Mesothelial cell of epicardium (in vitro differentiated cells): ENCODE results near the gene DNAAF1. TPM values are rescaled to one million over a fixed set of nuclear protein-coding genes. Genes with fewer than 3 reads are reported as not detected.
A peak's percentile ranks its signal among the peaks of the same experiment; 100 is the strongest.
"Not testable (repeated sequence)": the region's sequence is repeated elsewhere in the genome, so short reads cannot be mapped to it uniquely, and the experiment has no call there.

Experiments
- DNase-seq, 2 experiments: peaks; one replicate each; pipeline ENCODE4 v3.0.0; 2021; ENCODE audit warnings: low spot score in 2 of 2; ENCODE audit not compliant: unreplicated experiment in 2 of 2
- H3K27ac Mint-ChIP-seq: 2 replicates; pipeline ENCODE4 v1.8.0; 2021; ENCODE audit warnings: mixed read lengths
- H3K27me3 Mint-ChIP-seq: 2 replicates; pipeline ENCODE4 v1.8.0; 2021; ENCODE audit warnings: low read depth, mixed read lengths
- H3K36me3 Mint-ChIP-seq: 2 replicates; pipeline ENCODE4 v1.8.0; 2021; ENCODE audit warnings: mixed read lengths
- H3K4me1 Mint-ChIP-seq: 2 replicates; pipeline ENCODE4 v1.8.0; 2021; ENCODE audit warnings: mixed read lengths
- H3K4me3 Mint-ChIP-seq: 2 replicates; pipeline ENCODE4 v1.8.0; 2021; ENCODE audit warnings: mild to moderate bottlenecking, moderate library complexity, mixed read lengths
- H3K9me3 Mint-ChIP-seq: 2 replicates; pipeline ENCODE4 v1.8.0; 2021; ENCODE audit warnings: mixed read lengths
- CTCF ChIP-seq: fragments of 200-600 bp; sonication (generic); IDR thresholded peaks from one replicate; pipeline ENCODE4 v1.5.0; 2021; ENCODE audit warnings: antibody characterized with exemption; ENCODE audit not compliant: unreplicated experiment
- total RNA-seq: library from RNA; stranded (reverse); gene quantifications from 3 replicates; pipeline ENCODE4 v1.2.1, GENCODE V29; 2021

DNAAF1 gene
- total RNA-seq, 1 donor from 2014 or later = 0.47 TPM

GRCh38 chr16:84117494-84117843 lies 27.6 kb upstream of the DNAAF1 start:
- peak overlapping the region; percentile 87 for H3K4me3 Mint-ChIP-seq
- H3K36me3 Mint-ChIP-seq = peaks cover 8% of the 10 kb centered on the region
- DNase-seq = no peak
- TF ChIP-seq CTCF = no peak
- peaks cover 20% of the 10 kb centered on the region for H3K4me1 Mint-ChIP-seq
- H3K9me3 Mint-ChIP-seq = no peaks in the 10 kb centered on the region
- no peaks in the 10 kb centered on the region for H3K27me3 Mint-ChIP-seq
- H3K27ac Mint-ChIP-seq = peak overlapping the region; percentile 82

- H3K4me1 Mint-ChIP-seq = peaks cover 20% of the 10 kb centered on the region
- peak overlapping the region; percentile 54 for H3K4me3 Mint-ChIP-seq
- H3K27ac Mint-ChIP-seq, H3K9me3 Mint-ChIP-seq, H3K27me3 Mint-ChIP-seq, DNase-seq: not testable (repeated sequence)
- peaks cover 14% of the 10 kb centered on the region for H3K36me3 Mint-ChIP-seq
Observed at GRCh38 chr16:84118315-84118714, 26.8 kb upstream of the DNAAF1 start.

GRCh38 chr16:84119368-84119767 lies 25.7 kb upstream of the DNAAF1 start:
- Mint-ChIP-seq H3K9me3 (no peaks in the 10 kb centered on the region), H3K36me3 (peaks cover 18% of the 10 kb centered on the region), H3K4me1 (peaks cover 18% of the 10 kb centered on the region), H3K4me3 (no peak overlapping the region), H3K27ac (no peak overlapping the region), H3K27me3 (no peaks in the 10 kb centered on the region)
- TF ChIP-seq CTCF = no peak
- no peak for DNase-seq

GRCh38 chr16:84120023-84120422 lies 25.1 kb upstream of the DNAAF1 start:
- TF ChIP-seq CTCF = no peak
- H3K27me3 Mint-ChIP-seq = no peaks in the 10 kb centered on the region
- no peak overlapping the region for H3K4me3 Mint-ChIP-seq
- H3K36me3 Mint-ChIP-seq = peaks cover 20% of the 10 kb centered on the region
- no peak overlapping the region for H3K27ac Mint-ChIP-seq
- DNase-seq = no peak
- no peaks in the 10 kb centered on the region for H3K9me3 Mint-ChIP-seq
- H3K4me1 Mint-ChIP-seq = peaks cover 17% of the 10 kb centered on the region

- no peak for TF ChIP-seq CTCF
- Mint-ChIP-seq H3K27ac (no peak overlapping the region), H3K9me3 (no peaks in the 10 kb centered on the region), H3K27me3 (no peaks in the 10 kb centered on the region), H3K4me1 (peaks cover 11% of the 10 kb centered on the region), H3K4me3 (no peak overlapping the region), H3K36me3 (peaks cover 26% of the 10 kb centered on the region)
- DNase-seq = no peak
Observed at GRCh38 chr16:84121007-84121406, 24.1 kb upstream of the DNAAF1 start.

- no peak for TF ChIP-seq CTCF
- peaks cover 36% of the 10 kb centered on the region for H3K36me3 Mint-ChIP-seq
- H3K27me3 Mint-ChIP-seq = no peaks in the 10 kb centered on the region
Observed at GRCh38 chr16:84124257-84125073, 20.6 kb upstream of the DNAAF1 start.

More at GRCh38 chr16:84124257-84125073, 20.6 kb upstream of the DNAAF1 start:
- H3K9me3 Mint-ChIP-seq = no peaks in the 10 kb centered on the region
- no peaks in the 10 kb centered on the region for H3K4me1 Mint-ChIP-seq
- DNase-seq = no peak
- H3K27ac Mint-ChIP-seq = no peak overlapping the region
- no peak overlapping the region for H3K4me3 Mint-ChIP-seq
